H9 (cell line): ENCODE data around the gene METTL8. TPM values are rescaled to one million over a fixed set of nuclear protein-coding genes. Genes with fewer than 3 reads are reported as not detected.

Experiments
- DNase-seq: peaks from one replicate; pipeline ENCODE4 v3.0.0-alpha.2; 2017
- H2AFZ ChIP-seq: one replicate; pipeline ENCODE4 v1.6.1; 2013; ENCODE audit warnings: mild to moderate bottlenecking, low read length, control low read depth, moderate library complexity
- H2AK5ac ChIP-seq: 2 replicates; pipeline ENCODE4 v1.6.1; 2013; ENCODE audit warnings: low read length, control low read depth, mixed read lengths; ENCODE audit not compliant: insufficient read length
- H2BK120ac ChIP-seq: one replicate; pipeline ENCODE4 v1.6.1; 2013; ENCODE audit warnings: low read depth, mild to moderate bottlenecking, low read length, control low read depth, inconsistent platforms; ENCODE audit not compliant: poor library complexity, severe bottlenecking
- H2BK12ac ChIP-seq: 2 replicates; pipeline ENCODE4 v1.6.1; 2013; ENCODE audit warnings: low read length, control low read depth, mixed read lengths, low read depth; ENCODE audit not compliant: insufficient read length
- H2BK15ac ChIP-seq: 2 replicates; pipeline ENCODE4 v1.6.1; 2013; ENCODE audit warnings: low read depth, low read length, control low read depth
- H2BK20ac ChIP-seq: one replicate; pipeline ENCODE4 v1.6.1; 2013; ENCODE audit warnings: low read depth, mild to moderate bottlenecking, low read length, control low read depth, inconsistent platforms; ENCODE audit not compliant: poor library complexity, severe bottlenecking
- H2BK5ac ChIP-seq: 2 replicates; pipeline ENCODE4 v1.6.1; 2013; ENCODE audit warnings: low read length, control low read depth, mixed read lengths; ENCODE audit not compliant: insufficient read length
- H3K14ac ChIP-seq: 2 replicates; pipeline ENCODE4 v1.6.1; 2013; ENCODE audit warnings: low read length, control low read depth; ENCODE audit not compliant: insufficient read depth
- H3K18ac ChIP-seq: 2 replicates; pipeline ENCODE4 v1.6.1; 2013; ENCODE audit warnings: low read depth, mild to moderate bottlenecking, mixed read lengths, low read length, control low read depth; ENCODE audit not compliant: insufficient read length
- H3K23ac ChIP-seq: 2 replicates; pipeline ENCODE4 v1.6.1; 2013; ENCODE audit warnings: low read length, control low read depth, mixed read lengths, low read depth; ENCODE audit not compliant: insufficient read length
- H3K23me2 ChIP-seq: 2 replicates; pipeline ENCODE4 v1.6.1; 2013; ENCODE audit warnings: low read depth, mild to moderate bottlenecking, mixed read lengths, low read length, control low read depth; ENCODE audit not compliant: insufficient read length, poor library complexity, severe bottlenecking
- H3K27ac ChIP-seq: 2 replicates; pipeline ENCODE4 v1.5.1; 2013; ENCODE audit warnings: low read length, control low read depth, mixed read lengths, low read depth; ENCODE audit not compliant: insufficient read length
- H3K27me3 ChIP-seq: 2 replicates; pipeline ENCODE4 v1.6.1; 2013; ENCODE audit warnings: low read length, control low read depth, inconsistent platforms; ENCODE audit not compliant: insufficient read depth
- H3K4ac ChIP-seq: 2 replicates; pipeline ENCODE4 v1.6.1; 2013; ENCODE audit warnings: low read depth, mild to moderate bottlenecking, control low read depth, inconsistent platforms, low read length, moderate library complexity
- H3K4me1 ChIP-seq: 2 replicates; pipeline ENCODE4 v1.6.1; 2013; ENCODE audit warnings: low read length, control low read depth, inconsistent platforms; ENCODE audit not compliant: insufficient read depth
- H3K4me2 ChIP-seq: 2 replicates; pipeline ENCODE4 v1.6.1; 2013; ENCODE audit warnings: low read length, control low read depth, mixed read lengths; ENCODE audit not compliant: insufficient read length, insufficient read depth
- H3K56ac ChIP-seq: 2 replicates; pipeline ENCODE4 v1.6.1; 2013; ENCODE audit warnings: low read depth, mild to moderate bottlenecking, mixed read lengths, low read length, control low read depth; ENCODE audit not compliant: insufficient read length
- H3K79me1 ChIP-seq: 2 replicates; pipeline ENCODE4 v1.6.1; 2013; ENCODE audit warnings: low read depth, mild to moderate bottlenecking, moderate library complexity, low read length, control low read depth, inconsistent platforms; ENCODE audit not compliant: insufficient read depth, poor library complexity, severe bottlenecking
- H3K79me2 ChIP-seq: 2 replicates; pipeline ENCODE4 v1.6.1; 2013; ENCODE audit warnings: low read length, control low read depth, inconsistent platforms; ENCODE audit not compliant: insufficient read depth
- H3K9ac ChIP-seq: 2 replicates; pipeline ENCODE4 v1.6.1; 2013; ENCODE audit warnings: low read length, control low read depth, mixed read lengths; ENCODE audit not compliant: insufficient read length; ENCODE audit errors: extremely low read depth
- H3K9me3 ChIP-seq: one replicate; pipeline ENCODE4 v1.6.1; 2013; ENCODE audit warnings: low read depth, low read length, inconsistent platforms; ENCODE audit not compliant: control insufficient read depth
- H3T11ph ChIP-seq: one replicate; pipeline ENCODE4 v1.6.1; 2013; ENCODE audit warnings: mild to moderate bottlenecking, low read length, control low read depth, inconsistent platforms
- H4K20me1 ChIP-seq: one replicate; pipeline ENCODE4 v1.6.1; 2013; ENCODE audit not compliant: control insufficient read depth, insufficient read length, insufficient read depth
- H4K5ac ChIP-seq: 2 replicates; pipeline ENCODE4 v1.6.1; 2013; ENCODE audit warnings: low read depth, mild to moderate bottlenecking, mixed read lengths, low read length, control low read depth; ENCODE audit not compliant: insufficient read length
- H4K8ac ChIP-seq: replicated peaks from 2 replicates; pipeline ENCODE4 v1.6.1; 2013; ENCODE audit warnings: low read length, control low read depth, mixed read lengths, low read depth; ENCODE audit not compliant: insufficient read length
- H4K91ac ChIP-seq: 2 replicates; pipeline ENCODE4 v1.6.1; 2013; ENCODE audit warnings: low read depth, mild to moderate bottlenecking, moderate library complexity, mixed read lengths, low read length, control low read depth; ENCODE audit not compliant: insufficient read length
- H3K27ac Mint-ChIP-seq, 3 experiments: 2 replicates in 2 of 3; 3 replicates in 1 of 3; pipeline ENCODE4 v1.8.0; 2020 to 2021; ENCODE audit warnings: mixed read lengths in 3 of 3, mild to moderate bottlenecking in 1 of 3, moderate library complexity in 1 of 3
- H3K27me3 Mint-ChIP-seq: 2 replicates; pipeline ENCODE4 v1.8.0; 2021; ENCODE audit warnings: low read depth, mild to moderate bottlenecking, moderate library complexity, mixed read lengths
- H3K36me3 Mint-ChIP-seq, 3 experiments: 2 replicates in 2 of 3; 3 replicates in 1 of 3; pipeline ENCODE4 v1.8.0; 2020 to 2021; ENCODE audit warnings: low read depth in 3 of 3, mixed read lengths in 3 of 3; ENCODE audit not compliant: insufficient read depth in 1 of 3
- H3K4me1 Mint-ChIP-seq, 2 experiments: 2 replicates each; pipeline ENCODE4 v1.8.0; 2020; ENCODE audit warnings: mixed read lengths in 2 of 2
- H3K4me3 Mint-ChIP-seq, 2 experiments: 2 replicates in 1 of 2; 3 replicates in 1 of 2; pipeline ENCODE4 v1.8.0; 2020 to 2021; ENCODE audit warnings: mild to moderate bottlenecking in 2 of 2, mixed read lengths in 2 of 2, moderate library complexity in 1 of 2
- H3K9me3 Mint-ChIP-seq, 2 experiments: 2 replicates in 1 of 2; 3 replicates in 1 of 2; pipeline ENCODE4 v1.8.0; 2020; ENCODE audit warnings: mild to moderate bottlenecking in 2 of 2, mixed read lengths in 2 of 2, moderate library complexity in 1 of 2
- CTCF ChIP-seq: fragments of 200-600 bp; sonication (generic); conservative IDR thresholded peaks from 3 replicates; pipeline ENCODE4 v1.8.0; 2021; ENCODE audit warnings: antibody characterized with exemption, mild to moderate bottlenecking
- WGBS: extraction: QIAGEN DNeasy Blood & Tissue Kit; methylation state at CpG from one replicate; pipeline ENCODE4 v1.1.7; 2013; ENCODE audit warnings: missing lambda C conversion rate, low lambda C conversion rate, mixed read lengths; ENCODE audit not compliant: insufficient read length; ENCODE audit errors: extremely low coverage; 5-methylcytosine and 5-hydroxymethylcytosine counted together
- total RNA-seq: library from RNA; stranded (reverse); gene quantifications from 2 replicates; pipeline ENCODE4 v1.2.1, GENCODE V29; 2021

Gene METTL8
- total RNA-seq, 1 experiment from 2014 or later = 40.9 TPM

DNA sequence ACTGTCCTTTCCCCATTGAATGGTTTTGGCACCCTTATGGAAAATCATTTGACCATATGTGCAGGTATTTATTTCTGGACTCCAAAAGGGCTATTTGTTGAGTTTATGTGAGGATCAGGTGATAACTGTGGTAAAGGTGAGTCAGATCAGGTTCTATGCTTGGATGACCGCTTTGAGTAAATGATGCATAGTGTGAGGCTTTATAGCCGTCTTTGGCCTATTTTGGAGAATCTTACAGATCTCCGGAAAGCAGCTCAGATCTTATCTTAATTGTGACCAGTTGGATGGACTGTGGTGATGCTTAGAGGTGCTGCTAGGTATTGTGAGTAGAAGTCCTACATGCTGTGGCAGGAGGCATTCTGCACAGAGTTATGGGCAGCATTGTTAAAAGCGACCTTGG, 126.2 kb downstream of the METTL8 start:
- TF ChIP-seq CTCF = no peak

More for the DNA sequence above, 126.2 kb downstream of the METTL8 start:
- no peak overlapping the region for H3K27ac Mint-ChIP-seq
- H3K9me3 Mint-ChIP-seq = peaks cover 19 to 27% of the 10 kb centered on the region in 2 experiments
- H2BK12ac ChIP-seq = no peak overlapping the region
- WGBS = no CpG with 5 or more reads among the region's 4 CpGs
- no peak overlapping the region for H2BK5ac ChIP-seq
- no peak overlapping the region for H3K4me3 Mint-ChIP-seq
- no peak overlapping the region for H3K4me2 ChIP-seq
- H3K9ac ChIP-seq = no peak overlapping the region
- H4K91ac ChIP-seq = no peak overlapping the region
- no peak overlapping the region for H2BK20ac ChIP-seq
- no peaks in the 10 kb centered on the region for H3K4me1 ChIP-seq
- no peak overlapping the region for H3K18ac ChIP-seq
- peaks cover 3% of the 10 kb centered on the region; the same call in 1 of the 2 replicates for H3K27me3 Mint-ChIP-seq
- H4K20me1 ChIP-seq = no peaks in the 10 kb centered on the region
- H3K4me1 Mint-ChIP-seq = peaks cover 3 to 4% of the 10 kb centered on the region in 2 experiments; a peak in 3 of 4 replicates
- H3K4ac ChIP-seq = no peak overlapping the region
- no peaks in the 10 kb centered on the region for H3K27me3 ChIP-seq
- no peaks in the 10 kb centered on the region for H3K23me2 ChIP-seq
- H2AFZ ChIP-seq = no peak overlapping the region
- DNase-seq = no peak
- H2AK5ac ChIP-seq = no peak overlapping the region
- H3T11ph ChIP-seq = no peak overlapping the region
- H2BK15ac ChIP-seq = no peak overlapping the region
- no peak overlapping the region for H3K56ac ChIP-seq
- no peak overlapping the region for H4K5ac ChIP-seq
- H3K79me2 ChIP-seq = no peaks in the 10 kb centered on the region
- no peaks in the 10 kb centered on the region for H3K79me1 ChIP-seq
- H2BK120ac ChIP-seq = no peak overlapping the region
- no peak overlapping the region for H3K23ac ChIP-seq
- peaks cover 21 to 33% (median 22%) of the 10 kb centered on the region in 3 experiments for H3K36me3 Mint-ChIP-seq
- H3K27ac ChIP-seq = no peak overlapping the region
- no peak overlapping the region for H4K8ac ChIP-seq
- no peak overlapping the region for H3K14ac ChIP-seq
- peaks cover 18% of the 10 kb centered on the region for H3K9me3 ChIP-seq
